NCI-H187 (cell line): ENCODE results near the gene DCXR.

ENCODE experiments used
- DNase-seq, 2 experiments: peaks; one replicate each; lab custom pipeline; 2025; lab: John Stamatoyannopoulos, UW

Gene DCXR

GRCh38 chr17:82072827-82073226 lies 35.3 kb upstream of the DCXR start:
- no peak for DNase-seq

- DNase-seq = no peak
These were observed 33.1 kb upstream of the DCXR start for GRCh38 chr17:82070611-82071010.

- no peak for DNase-seq
These were observed 28.3 kb upstream of the DCXR start, which contains the start of gene DUS1L for GRCh38 chr17:82065638-82066303. TSS of gene DUS1L (minus strand) at chr17:82065804. CDS start at chr17:82065059, 745 bp downstream.

- DNase-seq = no peak
These were observed 27.7 kb upstream of the DCXR start for GRCh38 chr17:82065193-82065637.

GRCh38 chr17:82064433-82065192 lies 27.1 kb upstream of the DCXR start:
- DNase-seq = no peak

GRCh38 chr17:82063424-82064415 lies 26.2 kb upstream of the DCXR start:
- DNase-seq = no peak

GRCh38 chr17:82062984-82063368 lies 25.5 kb upstream of the DCXR start:
- DNase-seq = no peak

GRCh38 chr17:82062076-82062983 lies 24.8 kb upstream of the DCXR start:
- no peak for DNase-seq

GRCh38 chr17:82061047-82061925 lies 23.8 kb upstream of the DCXR start:
- no peak for DNase-seq

- no peak for DNase-seq
These were observed 23.1 kb upstream of the DCXR start for GRCh38 chr17:82060614-82061013.

GRCh38 chr17:82060001-82060380 lies 22.5 kb upstream of the DCXR start:
- DNase-seq = no peak

GRCh38 chr17:82059272-82060000 lies 21.9 kb upstream of the DCXR start:
- no peak for DNase-seq

- no peak for DNase-seq
These were observed 21.4 kb upstream of the DCXR start for GRCh38 chr17:82058855-82059249.

- DNase-seq = no peak
These were observed 20.8 kb upstream of the DCXR start for GRCh38 chr17:82058230-82058854.

GRCh38 chr17:82056729-82057621 lies 19.5 kb upstream of the DCXR start:
- no peak for DNase-seq

- no peak for DNase-seq
These were observed 18.6 kb upstream of the DCXR start for GRCh38 chr17:82055965-82056728.
